CD4-positive, alpha-beta memory T cell (primary cell): Measurements from ENCODE around the gene MYPOP. TPM values are rescaled to one million over a fixed set of nuclear protein-coding genes. Genes with fewer than 3 reads are reported as not detected.
A peak's percentile ranks its signal among the peaks of the same experiment; 100 is the strongest.

ENCODE experiments used
- CTCF ChIA-PET: fragments of 350-600 bp; sonication (Branson Sonifier 250); formaldehyde crosslinking; loops from one replicate; lab custom pipeline; 2021; ENCODE audit warnings: inconsistent platforms; ENCODE audit not compliant: partially characterized antibody; lab: Charles Lee
- POLR2A ChIA-PET: fragments of 350-600 bp; sonication (Branson Sonifier 250); formaldehyde crosslinking; loops from one replicate; lab custom pipeline; 2021; ENCODE audit not compliant: partially characterized antibody; lab: Charles Lee
- DNase-seq, 5 donors: peaks; one replicate each; pipeline versions ENCODE4 v3.0.0 to v3.0.0-alpha.2; 2020 to 2022; ENCODE audit warnings: mixed read lengths in 1 of 5
- H3K27ac ChIP-seq: one replicate; pipeline ENCODE4 v1.7.0; 2013; ENCODE audit warnings: low read depth, low read length
- H3K27me3 ChIP-seq: 2 replicates; pipeline ENCODE4 v1.7.0; 2013; ENCODE audit warnings: mild to moderate bottlenecking, low read length, moderate library complexity; ENCODE audit not compliant: insufficient read depth
- H3K36me3 ChIP-seq: 2 replicates; pipeline ENCODE4 v1.7.0; 2013; ENCODE audit warnings: mild to moderate bottlenecking, low read length, moderate library complexity; ENCODE audit not compliant: insufficient read depth
- H3K4me1 ChIP-seq: 2 replicates; pipeline ENCODE4 v1.7.0; 2013; ENCODE audit warnings: mild to moderate bottlenecking, low read length, moderate library complexity; ENCODE audit not compliant: insufficient read depth
- H3K4me3 ChIP-seq, 2 donors: one replicate each; pipeline ENCODE4 v1.7.0; 2013; ENCODE audit warnings: low read length in 2 of 2, mild to moderate bottlenecking in 1 of 2
- H3K9me3 ChIP-seq, 2 donors: one replicate each; pipeline ENCODE4 v1.7.0; 2013; ENCODE audit warnings: low read length in 2 of 2, control low read depth in 1 of 2; ENCODE audit not compliant: control insufficient read depth in 1 of 2
- H3K27ac Mint-ChIP-seq, 7 donors: one replicate each; pipeline ENCODE4 v1.8.0; 2020 to 2021; ENCODE audit warnings: mixed read lengths in 7 of 7, mild to moderate bottlenecking in 6 of 7, inconsistent platforms in 3 of 7, moderate library complexity in 3 of 7
- H3K27me3 Mint-ChIP-seq, 2 donors: one replicate each; pipeline ENCODE4 v1.8.0; 2020 to 2021; ENCODE audit warnings: mixed read lengths in 2 of 2
- H3K36me3 Mint-ChIP-seq, 2 donors: one replicate each; pipeline ENCODE4 v1.8.0; 2020 to 2021; ENCODE audit warnings: mixed read lengths in 2 of 2, inconsistent platforms in 1 of 2, mild to moderate bottlenecking in 1 of 2
- H3K4me1 Mint-ChIP-seq, 4 donors: one replicate each; pipeline ENCODE4 v1.8.0; 2020 to 2021; ENCODE audit warnings: mixed read lengths in 4 of 4, mild to moderate bottlenecking in 1 of 4
- H3K4me3 Mint-ChIP-seq, 8 donors: one replicate each; pipeline ENCODE4 v1.8.0; 2020 to 2021; ENCODE audit warnings: mixed read lengths in 8 of 8, mild to moderate bottlenecking in 7 of 8, moderate library complexity in 6 of 8, inconsistent platforms in 3 of 8
- H3K9me3 Mint-ChIP-seq, 8 donors: one replicate each; pipeline ENCODE4 v1.8.0; 2020 to 2021; ENCODE audit warnings: mixed read lengths in 8 of 8, mild to moderate bottlenecking in 5 of 8, inconsistent platforms in 3 of 8, moderate library complexity in 1 of 8
- intact Hi-C: fragments of 100-400 bp; cut with micrococcal nuclease; formaldehyde crosslinking; loops from one replicate; pipeline ENCODE4 v1.15.1; 2023
- polyA plus RNA-seq, 2 donors: library from polyadenylated mRNA; unstranded; fragments of 300-500 nt; fragmentation: Illumina TruSeq; gene quantifications; one replicate each; pipeline ENCODE4 v1.2.3, GENCODE V29; 2021
- total RNA-seq, 2 experiments: library from RNA; stranded (reverse); gene quantifications; one replicate each; pipeline ENCODE4 v1.2.3, GENCODE V29; 2021

MYPOP gene
- total and polyA plus RNA-seq, 4 experiments from 2014 or later = 0.10 to 15.1 (median 6.9) TPM

DNA sequence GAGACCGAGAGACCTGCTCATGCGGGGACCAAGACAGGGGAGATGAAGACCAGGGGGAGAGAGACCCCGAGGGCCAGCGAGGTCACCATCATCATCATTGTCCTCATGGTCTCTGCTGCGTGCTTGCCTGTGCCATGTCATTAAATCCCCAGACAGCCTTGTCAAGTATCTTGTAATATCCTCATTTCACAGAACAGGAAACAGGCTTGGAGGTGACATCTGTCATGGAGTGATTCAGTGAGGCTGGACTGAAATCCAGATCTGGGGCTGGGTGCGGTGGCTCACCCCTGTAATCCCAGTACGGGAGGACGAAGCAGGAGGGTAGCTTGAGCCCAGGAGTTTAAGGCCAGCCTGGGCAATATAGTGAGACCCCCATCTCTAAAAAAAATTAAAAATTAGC is 18.0 kb upstream of the MYPOP start:
- no peak overlapping the region for H3K4me3 ChIP-seq
- H3K27me3 ChIP-seq = no peaks in the 10 kb centered on the region
- ChIA-PET POLR2A (no interaction called here), CTCF (no interaction called here)
- no peaks in the 10 kb centered on the region for H3K36me3 ChIP-seq
- intact Hi-C loops = no loop called here
- no peak for DNase-seq
- no peaks in the 10 kb centered on the region for H3K4me1 ChIP-seq
- H3K27ac Mint-ChIP-seq = no peak overlapping the region
- H3K9me3 Mint-ChIP-seq = no peaks in the 10 kb centered on the region
- no peaks in the 10 kb centered on the region for H3K36me3 Mint-ChIP-seq
- peaks cover 7 to 12% of the 10 kb centered on the region in 2 donors for H3K27me3 Mint-ChIP-seq
- H3K9me3 ChIP-seq = no peaks in the 10 kb centered on the region
- H3K4me1 Mint-ChIP-seq = no peaks in the 10 kb centered on the region
- H3K4me3 Mint-ChIP-seq = no peak overlapping the region
- no peak overlapping the region for H3K27ac ChIP-seq

DNA sequence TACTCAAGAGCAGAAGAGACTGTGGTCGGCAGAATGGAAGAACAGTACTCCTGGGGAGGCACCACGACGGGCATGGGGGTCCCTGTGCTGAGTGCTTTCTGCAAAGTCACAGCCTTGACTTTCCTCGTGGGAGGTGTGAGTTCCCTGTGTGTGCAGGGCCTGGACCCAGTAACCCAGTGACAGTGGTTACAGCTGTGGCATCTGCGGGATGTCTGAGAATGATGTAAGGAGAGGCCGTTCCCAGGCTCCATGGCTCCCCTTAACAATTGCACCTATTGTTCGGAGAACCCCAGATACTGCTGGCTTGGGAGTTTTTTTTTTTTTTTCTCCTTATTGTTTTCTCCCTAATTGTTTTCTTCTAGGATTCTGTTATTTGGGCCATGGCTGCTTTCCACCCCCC is 17.3 kb upstream of the MYPOP start:
- POLR2A ChIA-PET = no interaction called here
- H3K27me3 Mint-ChIP-seq = peaks cover 10 to 14% of the 10 kb centered on the region in 2 donors
- intact Hi-C loops = no loop called here

DNA sequence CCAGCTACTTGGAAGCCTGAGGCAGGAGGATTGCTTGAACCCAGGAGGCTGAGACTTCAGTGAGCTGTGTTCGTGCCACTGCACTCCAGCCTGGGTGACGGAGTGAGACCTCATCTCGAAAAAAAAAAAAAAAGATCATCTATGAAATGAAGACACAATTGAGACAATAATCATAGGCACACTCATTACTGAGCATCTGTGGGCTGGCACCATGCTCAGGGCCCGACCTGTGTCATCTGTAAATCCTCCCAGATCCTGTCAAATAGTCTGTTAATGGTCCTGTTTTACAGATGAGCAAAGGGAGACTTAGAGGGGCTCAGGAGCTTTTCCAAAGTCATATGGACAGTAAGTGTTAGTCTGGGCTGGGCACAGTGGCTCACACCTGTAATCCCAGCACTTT is 16.3 kb upstream of the MYPOP start:
- DNase-seq = no peak
- H3K4me3 Mint-ChIP-seq = no peak overlapping the region
- Histone ChIP-seq H3K36me3 (no peaks in the 10 kb centered on the region), H3K9me3 (no peaks in the 10 kb centered on the region), H3K4me1 (no peaks in the 10 kb centered on the region), H3K4me3 (no peak overlapping the region), H3K27ac (no peak overlapping the region), H3K27me3 (no peaks in the 10 kb centered on the region)
- H3K27me3 Mint-ChIP-seq = peaks cover 10 to 14% of the 10 kb centered on the region in 2 donors
- POLR2A ChIA-PET = no interaction called here
- H3K36me3 Mint-ChIP-seq = no peaks in the 10 kb centered on the region
- CTCF ChIA-PET = no interaction called here
- intact Hi-C loops = no loop called here
- no peaks in the 10 kb centered on the region for H3K4me1 Mint-ChIP-seq
- no peaks in the 10 kb centered on the region for H3K9me3 Mint-ChIP-seq
- H3K27ac Mint-ChIP-seq = no peak overlapping the region

More for the DNA sequence above, 17.3 kb upstream of the MYPOP start:
- CTCF ChIA-PET = no interaction called here
- Mint-ChIP-seq H3K4me1 (no peaks in the 10 kb centered on the region), H3K27ac (no peak overlapping the region), H3K36me3 (no peaks in the 10 kb centered on the region), H3K4me3 (no peak overlapping the region), H3K9me3 (no peaks in the 10 kb centered on the region)
- no peaks in the 10 kb centered on the region for H3K4me1 ChIP-seq
- no peaks in the 10 kb centered on the region for H3K9me3 ChIP-seq
- H3K27me3 ChIP-seq = no peaks in the 10 kb centered on the region
- no peaks in the 10 kb centered on the region for H3K36me3 ChIP-seq
- no peak overlapping the region for H3K4me3 ChIP-seq
- H3K27ac ChIP-seq = no peak overlapping the region
- no peak for DNase-seq

DNA sequence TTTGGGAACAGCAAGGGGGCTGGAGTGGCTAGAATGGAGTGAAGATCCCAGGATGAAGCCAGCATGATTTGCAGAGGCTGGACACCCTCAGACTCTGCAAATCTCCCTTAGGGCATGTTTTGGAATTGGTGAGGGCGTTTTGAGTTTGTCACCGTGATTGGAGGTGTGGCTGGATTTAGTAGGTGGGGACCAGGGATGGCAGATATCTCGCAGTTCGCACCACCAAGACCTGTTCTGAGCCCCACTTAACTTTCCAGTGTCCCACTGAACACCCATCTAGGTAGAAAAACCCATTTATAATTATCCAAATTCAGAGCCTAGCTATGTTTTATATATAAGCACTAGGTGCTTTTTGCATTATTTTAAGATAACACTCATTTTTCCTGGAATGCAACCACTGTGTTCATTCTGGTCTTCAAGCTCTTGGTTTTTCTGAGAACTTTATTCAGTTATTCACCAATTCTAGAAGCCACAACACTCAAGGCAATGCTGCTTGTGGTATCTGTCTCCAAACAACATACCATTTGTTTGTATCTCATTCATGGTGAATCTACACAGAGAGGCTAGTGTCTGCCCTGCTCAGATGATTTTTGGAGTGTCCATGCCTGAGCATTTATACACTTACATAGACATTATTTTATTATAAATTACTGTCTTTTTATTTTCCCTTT is 15.1 kb upstream of the MYPOP start:
- POLR2A ChIA-PET = no interaction called here
- Histone ChIP-seq H3K27ac (no peak overlapping the region), H3K4me1 (no peaks in the 10 kb centered on the region), H3K9me3 (no peaks in the 10 kb centered on the region), H3K36me3 (no peaks in the 10 kb centered on the region), H3K4me3 (no peak overlapping the region), H3K27me3 (no peaks in the 10 kb centered on the region)
- no peak for DNase-seq
- CTCF ChIA-PET = no interaction called here
- Mint-ChIP-seq H3K4me1 (no peaks in the 10 kb centered on the region), H3K4me3 (no peak overlapping the region), H3K9me3 (no peaks in the 10 kb centered on the region), H3K27me3 (peaks cover 15 to 16% of the 10 kb centered on the region in 2 donors), H3K27ac (no peak overlapping the region), H3K36me3 (no peaks in the 10 kb centered on the region)
- intact Hi-C loops = no loop called here

DNA sequence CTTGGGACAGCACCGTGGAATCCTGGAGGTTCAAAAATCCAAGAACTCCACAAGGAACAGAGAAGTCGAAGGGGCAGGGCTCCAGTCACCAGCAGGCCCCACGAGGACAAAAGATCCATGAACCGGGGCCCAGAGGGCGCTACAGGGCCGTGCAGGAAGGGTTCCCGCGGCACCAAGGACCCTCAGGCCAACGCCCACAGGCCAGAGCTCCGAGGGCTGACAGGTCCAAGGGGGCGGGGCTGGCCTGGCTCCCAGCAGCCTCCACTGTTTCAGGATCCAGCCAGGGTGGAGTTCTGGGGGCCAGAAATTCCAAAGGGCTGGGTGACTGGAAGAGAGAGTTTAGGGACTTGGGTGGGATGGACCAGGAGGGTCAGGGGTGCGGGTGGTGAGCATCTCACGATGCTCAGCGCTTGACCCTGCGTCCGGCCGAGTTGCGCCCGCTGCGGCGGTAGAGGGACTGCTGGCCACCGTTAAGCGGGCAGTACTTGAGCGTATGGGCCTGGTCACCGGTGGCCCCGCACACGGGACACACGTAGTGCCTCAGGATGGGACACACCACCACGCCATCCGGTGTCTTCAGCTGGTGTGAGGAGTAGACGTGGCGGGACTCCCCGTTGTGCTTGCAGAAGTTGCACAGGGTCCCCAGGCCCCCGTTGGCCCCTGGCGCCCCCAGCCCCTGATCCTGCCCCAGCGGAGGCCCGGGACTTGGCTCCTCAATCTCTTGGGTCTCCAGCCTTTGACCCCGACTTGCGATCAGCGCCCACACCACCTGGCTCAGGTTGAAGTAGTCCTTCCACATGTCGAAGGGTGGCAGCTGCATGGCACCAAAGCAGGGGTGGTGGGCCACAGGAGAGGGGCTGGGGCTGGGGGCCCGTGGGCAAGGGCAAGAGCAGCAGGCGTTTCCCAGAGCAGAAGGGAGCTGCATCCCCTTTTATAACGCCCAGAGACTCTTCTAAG is 11.7 kb upstream of the MYPOP start, which contains the start of gene NANOS2:
Gene NANOS2, minus strand, starts transcription at position 905 of the 957 bp plus-strand sequence. Its CDS starts 85 bp downstream, at position 820.
- H3K27ac ChIP-seq = no peak within 1 kb of the TSS
- no peak within 1 kb of the TSS for H3K4me3 ChIP-seq
- no peak for DNase-seq
- H3K4me3 Mint-ChIP-seq = no peak within 1 kb of the TSS
- intact Hi-C loops = no loop called here
- H3K4me1 ChIP-seq = no peaks in the 10 kb centered on the region
- no peaks in the 10 kb centered on the region for H3K9me3 ChIP-seq
- no peaks in the 10 kb centered on the region for H3K36me3 ChIP-seq
- H3K27me3 ChIP-seq = no peaks in the 10 kb centered on the region
- H3K27ac Mint-ChIP-seq = no peak within 1 kb of the TSS
- H3K4me1 Mint-ChIP-seq = no peaks in the 10 kb centered on the region
- peaks cover 22 to 23% of the 10 kb centered on the region in 2 donors for H3K27me3 Mint-ChIP-seq
- no peaks in the 10 kb centered on the region for H3K36me3 Mint-ChIP-seq
- no peaks in the 10 kb centered on the region for H3K9me3 Mint-ChIP-seq
- ChIA-PET CTCF (no interaction called here), POLR2A (no interaction called here)

DNA sequence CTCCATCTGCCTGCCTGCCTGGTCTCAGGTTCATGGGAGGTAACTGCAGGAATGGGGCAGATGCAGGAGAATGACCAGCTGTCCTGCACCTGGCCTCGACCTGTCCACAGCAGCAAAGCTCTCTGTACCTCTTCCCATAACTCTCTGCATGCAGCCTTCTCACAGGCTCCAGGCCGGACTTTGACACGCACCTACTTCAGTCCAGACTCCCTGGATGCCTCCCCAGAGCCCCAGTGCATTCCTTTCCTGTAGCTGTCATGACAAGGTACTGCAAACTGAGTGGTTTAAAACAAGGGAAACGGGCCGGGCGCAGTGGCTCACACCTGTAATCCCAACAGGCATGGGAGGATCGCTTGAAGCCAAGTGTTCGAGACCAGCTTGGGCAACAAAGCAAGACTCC is 8.9 kb upstream of the MYPOP start:
- H3K36me3 ChIP-seq = no peaks in the 10 kb centered on the region
- H3K9me3 ChIP-seq = no peaks in the 10 kb centered on the region
- no peaks in the 10 kb centered on the region for H3K4me1 ChIP-seq
- H3K4me1 Mint-ChIP-seq = no peaks in the 10 kb centered on the region
- intact Hi-C loops = no loop called here
- no peaks in the 10 kb centered on the region for H3K9me3 Mint-ChIP-seq
- no peak overlapping the region for H3K4me3 ChIP-seq
- H3K4me3 Mint-ChIP-seq = no peak overlapping the region
- H3K36me3 Mint-ChIP-seq = no peaks in the 10 kb centered on the region
- H3K27me3 ChIP-seq = no peaks in the 10 kb centered on the region
- POLR2A ChIA-PET = no interaction called here
- no peak for DNase-seq
- no peak overlapping the region for H3K27ac ChIP-seq
- H3K27ac Mint-ChIP-seq = no peak overlapping the region
- peaks cover 20 to 24% of the 10 kb centered on the region in 2 donors for H3K27me3 Mint-ChIP-seq
- CTCF ChIA-PET = no interaction called here

DNA sequence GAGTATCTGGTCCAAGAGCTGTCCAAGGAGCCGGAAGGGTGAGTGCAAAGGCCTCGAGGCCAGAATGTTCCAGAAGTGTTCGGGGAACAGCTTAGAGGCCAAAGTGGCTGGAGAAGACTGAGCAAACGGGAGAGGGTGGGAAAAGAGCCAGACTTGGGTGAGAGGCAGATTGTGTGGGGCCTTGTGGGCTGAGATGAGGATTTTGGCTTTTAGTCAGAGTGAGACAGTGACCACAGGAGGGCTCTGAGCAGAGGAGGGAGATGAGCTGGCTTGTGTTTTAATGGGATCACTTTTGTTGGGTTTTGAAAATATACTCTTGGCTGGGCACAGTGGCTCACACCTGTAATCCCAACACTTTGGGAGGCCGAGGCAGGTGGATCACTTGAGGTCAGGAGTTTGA is 6.5 kb upstream of the MYPOP start:
- Histone ChIP-seq H3K36me3 (no peaks in the 10 kb centered on the region), H3K4me3 (no peak overlapping the region), H3K27me3 (no peaks in the 10 kb centered on the region), H3K27ac (no peak overlapping the region), H3K4me1 (no peaks in the 10 kb centered on the region), H3K9me3 (no peaks in the 10 kb centered on the region)
- Mint-ChIP-seq H3K4me3 (no peak overlapping the region), H3K27ac (peak overlapping the region in 1 of 7 donors; percentile 93), H3K9me3 (no peaks in the 10 kb centered on the region), H3K36me3 (no peaks in the 10 kb centered on the region), H3K27me3 (peaks cover 17 to 21% of the 10 kb centered on the region in 2 donors), H3K4me1 (no peaks in the 10 kb centered on the region)
- no peak for DNase-seq
- ChIA-PET CTCF (no interaction called here), POLR2A (no interaction called here)
- intact Hi-C loops = no loop called here
